Mesendoderm (in vitro differentiated cells): ENCODE data around the gene AKR1E2. TPM values are rescaled to one million over a fixed set of nuclear protein-coding genes. Genes with fewer than 3 reads are reported as not detected.

Experiments used
- DNase-seq: peaks from one replicate; pipeline ENCODE4 v3.0.0; 2013
- H2AK5ac ChIP-seq: 2 replicates; pipeline ENCODE4 v1.6.1; 2013; ENCODE audit warnings: low read length, inconsistent platforms
- H2BK120ac ChIP-seq: 2 replicates; pipeline ENCODE4 v1.6.1; 2013; ENCODE audit warnings: low read depth, mild to moderate bottlenecking, low read length, moderate library complexity, mixed read lengths
- H2BK15ac ChIP-seq: replicated peaks from 2 replicates; pipeline ENCODE4 v1.6.1; 2013; ENCODE audit warnings: low read depth, mild to moderate bottlenecking, moderate library complexity
- H2BK5ac ChIP-seq: 2 replicates; pipeline ENCODE4 v1.6.1; 2013; ENCODE audit warnings: low read length, inconsistent platforms
- H3K18ac ChIP-seq: 2 replicates; pipeline ENCODE4 v1.6.1; 2013; ENCODE audit warnings: mild to moderate bottlenecking, low read length, mixed read lengths
- H3K23ac ChIP-seq: one replicate; pipeline ENCODE4 v1.6.1; 2013; ENCODE audit warnings: low read length
- H3K27ac ChIP-seq: 2 replicates; pipeline ENCODE4 v1.5.1; 2013; ENCODE audit warnings: low read depth, mild to moderate bottlenecking, inconsistent platforms, low read length, moderate library complexity
- H3K27me3 ChIP-seq: 2 replicates; pipeline ENCODE4 v1.6.1; 2013; ENCODE audit warnings: low read length, control low read depth, mild to moderate bottlenecking, inconsistent platforms; ENCODE audit not compliant: insufficient read depth, poor library complexity
- H3K36me3 ChIP-seq: 2 replicates; pipeline ENCODE4 v1.6.1; 2013; ENCODE audit warnings: low read length, inconsistent platforms; ENCODE audit not compliant: control insufficient read depth, insufficient read depth
- H3K4ac ChIP-seq: one replicate; pipeline ENCODE4 v1.6.1; 2013; ENCODE audit warnings: low read depth, mild to moderate bottlenecking, low read length, moderate library complexity
- H3K4me1 ChIP-seq: 2 replicates; pipeline ENCODE4 v1.6.1; 2013; ENCODE audit warnings: low read depth, low read length, inconsistent platforms; ENCODE audit not compliant: control insufficient read depth
- H3K4me2 ChIP-seq: 2 replicates; pipeline ENCODE4 v1.6.1; 2013; ENCODE audit warnings: low read length
- H3K4me3 ChIP-seq: 2 replicates; pipeline ENCODE4 v1.5.1; 2013; ENCODE audit warnings: mild to moderate bottlenecking, low read length
- H3K56ac ChIP-seq: one replicate; pipeline ENCODE4 v1.6.1; 2013; ENCODE audit warnings: low read length
- H3K79me1 ChIP-seq: 2 replicates; pipeline ENCODE4 v1.6.1; 2013; ENCODE audit warnings: low read length, inconsistent platforms
- H3K79me2 ChIP-seq: 2 replicates; pipeline ENCODE4 v1.6.1; 2013; ENCODE audit warnings: mild to moderate bottlenecking, low read length; ENCODE audit not compliant: control insufficient read depth, insufficient read depth
- H3K9ac ChIP-seq: 2 replicates; pipeline ENCODE4 v1.6.1; 2013; ENCODE audit warnings: low read length, inconsistent platforms
- H4K5ac ChIP-seq: one replicate; pipeline ENCODE4 v1.6.1; 2013; ENCODE audit warnings: low read length
- H4K8ac ChIP-seq: one replicate; pipeline ENCODE4 v1.6.1; 2013; ENCODE audit warnings: low read depth, mild to moderate bottlenecking, control low read depth, low read length, moderate library complexity
- WGBS: extraction: QIAGEN DNeasy Blood & Tissue Kit; methylation state at CpG from one replicate; pipeline ENCODE4 v1.1.7; 2013; ENCODE audit warnings: low lambda C conversion rate, missing lambda C conversion rate; ENCODE audit not compliant: insufficient coverage; ENCODE audit errors: extremely low coverage; 5-methylcytosine and 5-hydroxymethylcytosine counted together
- polyA plus RNA-seq, 2 experiments: library from polyadenylated mRNA; stranded (reverse); fragments of 200-250 nt; gene quantifications; one replicate each; pipeline ENCODE4 v1.2.3, GENCODE V29; 2013

The AKR1E2 gene
- polyA plus RNA-seq (2013, experiment 1 of 2) = 0.62 TPM
- polyA plus RNA-seq (2013, experiment 2 of 2) = 0.73 TPM

- peak within 1 kb of the TSS; percentile 71 for H3K56ac ChIP-seq
- no CpG with 5 or more reads among the region's 87 CpGs for WGBS
- H4K8ac ChIP-seq = no peak within 1 kb of the TSS
- peak within 1 kb of the TSS; percentile 35 for H3K18ac ChIP-seq
- no peak within 1 kb of the TSS for H2AK5ac ChIP-seq
- no peak within 1 kb of the TSS for H3K4me3 ChIP-seq
- peak within 1 kb of the TSS; percentile 21 for H3K4me2 ChIP-seq
- no peak within 1 kb of the TSS for H2BK120ac ChIP-seq
- H2BK15ac ChIP-seq = no peak within 1 kb of the TSS
- H3K27me3 ChIP-seq = no peaks in the 10 kb centered on the region
- no peaks in the 10 kb centered on the region for H3K79me1 ChIP-seq
- H3K4ac ChIP-seq = no peak within 1 kb of the TSS
- peaks cover 3% of the 10 kb centered on the region for H3K4me1 ChIP-seq
- DNase-seq = peak; percentile 91
- H4K5ac ChIP-seq = no peak within 1 kb of the TSS
- H3K36me3 ChIP-seq = no peaks in the 10 kb centered on the region
- no peaks in the 10 kb centered on the region for H3K79me2 ChIP-seq
- H2BK5ac ChIP-seq = no peak within 1 kb of the TSS
- no peak within 1 kb of the TSS for H3K27ac ChIP-seq
- H3K9ac ChIP-seq = peak within 1 kb of the TSS; percentile 63
- H3K23ac ChIP-seq = no peak within 1 kb of the TSS
Observed at GRCh38 chr10:4825868-4826791, at the start of gene AKR1E2. AKR1E2 (plus strand) TSS chr10:4826207; CDS start chr10:4826325, 118 bp downstream.

GRCh38 chr10:4776234-4776638 is 49.8 kb upstream of the AKR1E2 start:
- H3K27me3 ChIP-seq = no peaks in the 10 kb centered on the region
- no peak overlapping the region for H2BK5ac ChIP-seq
- H3K4ac ChIP-seq = no peak overlapping the region
- no peaks in the 10 kb centered on the region for H3K4me1 ChIP-seq
- DNase-seq = no peak
- H3K18ac ChIP-seq = no peak overlapping the region
- no peak overlapping the region for H3K4me2 ChIP-seq
- no peak overlapping the region for H2AK5ac ChIP-seq
- H3K23ac ChIP-seq = no peak overlapping the region
- no peak overlapping the region for H3K4me3 ChIP-seq
- H3K27ac ChIP-seq = no peak overlapping the region
- no peaks in the 10 kb centered on the region for H3K79me1 ChIP-seq
- no peak overlapping the region for H2BK15ac ChIP-seq
- H3K9ac ChIP-seq = no peak overlapping the region
- H4K8ac ChIP-seq = no peak overlapping the region
- no peak overlapping the region for H4K5ac ChIP-seq
- no CpG with 5 or more reads among the region's 2 CpGs for WGBS
- no peak overlapping the region for H2BK120ac ChIP-seq
- H3K56ac ChIP-seq = no peak overlapping the region
- H3K36me3 ChIP-seq = no peaks in the 10 kb centered on the region
- no peaks in the 10 kb centered on the region for H3K79me2 ChIP-seq

GRCh38 chr10:4778761-4779160 is 47.2 kb upstream of the AKR1E2 start:
- H4K8ac ChIP-seq = no peak overlapping the region
- no peak overlapping the region for H2BK5ac ChIP-seq
- DNase-seq = no peak
- H3K4me1 ChIP-seq = no peaks in the 10 kb centered on the region
- no peak overlapping the region for H2AK5ac ChIP-seq
- H3K4ac ChIP-seq = no peak overlapping the region
- H3K18ac ChIP-seq = no peak overlapping the region
- no peaks in the 10 kb centered on the region for H3K36me3 ChIP-seq
- H3K4me2 ChIP-seq = no peak overlapping the region
- no peak overlapping the region for H3K4me3 ChIP-seq
- no peak overlapping the region for H2BK15ac ChIP-seq
- H3K9ac ChIP-seq = no peak overlapping the region
- H3K23ac ChIP-seq = no peak overlapping the region
- no peaks in the 10 kb centered on the region for H3K79me1 ChIP-seq
- no peak overlapping the region for H3K56ac ChIP-seq
- H3K79me2 ChIP-seq = no peaks in the 10 kb centered on the region
- no peak overlapping the region for H3K27ac ChIP-seq
- H3K27me3 ChIP-seq = no peaks in the 10 kb centered on the region
- H4K5ac ChIP-seq = no peak overlapping the region
- H2BK120ac ChIP-seq = no peak overlapping the region

GRCh38 chr10:4780091-4780490 is 45.9 kb upstream of the AKR1E2 start:
- Histone ChIP-seq H2BK120ac (no peak overlapping the region), H3K9ac (no peak overlapping the region), H3K4me3 (no peak overlapping the region), H3K27ac (no peak overlapping the region), H3K36me3 (no peaks in the 10 kb centered on the region), H3K56ac (no peak overlapping the region), H4K8ac (no peak overlapping the region), H4K5ac (no peak overlapping the region), H3K18ac (no peak overlapping the region), H3K23ac (no peak overlapping the region), H3K79me2 (no peaks in the 10 kb centered on the region), H2BK15ac (no peak overlapping the region), H2AK5ac (no peak overlapping the region), H2BK5ac (no peak overlapping the region), H3K4me2 (no peak overlapping the region), H3K4ac (no peak overlapping the region), H3K27me3 (no peaks in the 10 kb centered on the region), H3K4me1 (no peaks in the 10 kb centered on the region), H3K79me1 (no peaks in the 10 kb centered on the region)
- DNase-seq = no peak
- no CpG with 5 or more reads among the region's 2 CpGs for WGBS

- Histone ChIP-seq H3K4me2 (no peak overlapping the region), H3K9ac (no peak overlapping the region), H2BK5ac (no peak overlapping the region), H3K79me2 (no peaks in the 10 kb centered on the region), H3K18ac (no peak overlapping the region), H3K23ac (no peak overlapping the region), H3K27ac (no peak overlapping the region), H4K8ac (no peak overlapping the region), H4K5ac (no peak overlapping the region), H3K79me1 (no peaks in the 10 kb centered on the region), H2AK5ac (no peak overlapping the region), H2BK120ac (no peak overlapping the region), H3K4me3 (no peak overlapping the region), H3K4me1 (no peaks in the 10 kb centered on the region), H2BK15ac (no peak overlapping the region), H3K4ac (no peak overlapping the region), H3K36me3 (no peaks in the 10 kb centered on the region), H3K56ac (no peak overlapping the region), H3K27me3 (no peaks in the 10 kb centered on the region)
- peak; percentile 14 for DNase-seq
- WGBS = no CpG with 5 or more reads among the region's 6 CpGs
Observed at GRCh38 chr10:4780782-4781181, 45.2 kb upstream of the AKR1E2 start.
